Tibial artery (tissue), 4 donors: Measurements from ENCODE around the gene MGAT5B.

ENCODE experiments used
- DNase-seq, 2 donors: peaks; one replicate each; pipeline ENCODE4 v3.0.0-alpha.2; 2019
- H3K27ac ChIP-seq, 2 donors: fragments of 200-600 bp; sonication (generic) in 1 of 2; 1 replicate in 1 of 2; 2 replicates in 1 of 2; pipeline ENCODE4 v1.5.1; 2018 to 2019; ENCODE audit warnings: mild to moderate bottlenecking in 1 of 2
- H3K27me3 ChIP-seq, 2 donors: fragments of 200-600 bp; sonication (generic) in 1 of 2; one replicate each; pipeline versions ENCODE4 v1.5.1 to v1.6.0; 2016 to 2019
- H3K36me3 ChIP-seq, 3 donors: fragments of 200-600 bp; sonication (generic) in 2 of 3; one replicate each; pipeline ENCODE4 v1.5.1; 2016 to 2019; ENCODE audit warnings: mild to moderate bottlenecking in 2 of 3
- H3K4me1 ChIP-seq, 4 donors: fragments of 200-600 bp; sonication (generic) in 2 of 4; 1 replicate in 3 of 4; 2 replicates in 1 of 4; pipeline ENCODE4 v1.5.1; 2016 to 2019
- H3K4me3 ChIP-seq, 2 donors: fragments of 200-600 bp; sonication (generic) in 1 of 2; 1 replicate in 1 of 2; 2 replicates in 1 of 2; pipeline ENCODE4 v1.5.1; 2018 to 2019; ENCODE audit warnings: mild to moderate bottlenecking in 2 of 2
- H3K9me3 ChIP-seq, 3 donors: fragments of 200-600 bp; sonication (generic) in 1 of 3; one replicate each; pipeline ENCODE4 v1.5.1; 2016 to 2019
- intact Hi-C: fragments of 100-400 bp; cut with DNase I; formaldehyde crosslinking; loops from one replicate; pipeline ENCODE4 v1.15.0; 2023; ENCODE audit warnings: low total_unique reads
- TF ChIP-seq, protein P1 (sequence below), 2 experiments: fragments of 200-600 bp in 1 of 2; fragments of 450-650 bp in 1 of 2; IDR thresholded peaks; one replicate each; pipeline ENCODE4 v1.5.1; 2017 to 2019; ENCODE audit warnings: antibody characterized with exemption in 2 of 2, mild to moderate bottlenecking in 1 of 2, moderate library complexity in 1 of 2

Gene MGAT5B

DNA sequence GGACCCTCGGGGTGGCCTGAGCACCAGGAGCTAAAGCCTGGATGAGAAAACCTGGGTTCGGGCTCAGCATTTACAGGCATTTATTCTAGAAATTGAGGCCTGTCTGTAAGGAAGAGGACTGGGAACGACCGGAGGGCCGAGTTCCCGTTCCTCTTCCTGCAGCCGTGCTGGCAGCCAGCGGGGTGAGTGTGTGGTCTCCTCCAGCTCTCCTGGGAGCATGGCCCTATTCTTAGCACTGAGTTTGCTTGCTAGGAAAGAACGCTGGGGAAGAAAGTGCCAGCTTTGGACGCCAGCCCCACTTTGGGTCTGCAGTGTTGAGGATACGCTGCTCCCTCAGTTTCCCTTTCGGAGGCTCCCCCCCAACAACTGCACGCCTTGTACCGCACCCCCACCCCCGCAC, 49.6 kb downstream of the MGAT5B start:
- no peaks in the 10 kb centered on the region for H3K36me3 ChIP-seq
- H3K4me1 ChIP-seq = peaks cover 0 to 29% (median 27%) of the 10 kb centered on the region in 4 donors
- TF ChIP-seq, protein P1, sequence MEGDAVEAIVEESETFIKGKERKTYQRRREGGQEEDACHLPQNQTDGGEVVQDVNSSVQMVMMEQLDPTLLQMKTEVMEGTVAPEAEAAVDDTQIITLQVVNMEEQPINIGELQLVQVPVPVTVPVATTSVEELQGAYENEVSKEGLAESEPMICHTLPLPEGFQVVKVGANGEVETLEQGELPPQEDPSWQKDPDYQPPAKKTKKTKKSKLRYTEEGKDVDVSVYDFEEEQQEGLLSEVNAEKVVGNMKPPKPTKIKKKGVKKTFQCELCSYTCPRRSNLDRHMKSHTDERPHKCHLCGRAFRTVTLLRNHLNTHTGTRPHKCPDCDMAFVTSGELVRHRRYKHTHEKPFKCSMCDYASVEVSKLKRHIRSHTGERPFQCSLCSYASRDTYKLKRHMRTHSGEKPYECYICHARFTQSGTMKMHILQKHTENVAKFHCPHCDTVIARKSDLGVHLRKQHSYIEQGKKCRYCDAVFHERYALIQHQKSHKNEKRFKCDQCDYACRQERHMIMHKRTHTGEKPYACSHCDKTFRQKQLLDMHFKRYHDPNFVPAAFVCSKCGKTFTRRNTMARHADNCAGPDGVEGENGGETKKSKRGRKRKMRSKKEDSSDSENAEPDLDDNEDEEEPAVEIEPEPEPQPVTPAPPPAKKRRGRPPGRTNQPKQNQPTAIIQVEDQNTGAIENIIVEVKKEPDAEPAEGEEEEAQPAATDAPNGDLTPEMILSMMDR (IDR thresholded peaks at IDR 0.05) = no peak
- no peak for DNase-seq
- peak overlapping the region in 1 of 2 donors; percentile 7 for H3K27ac ChIP-seq
- intact Hi-C loops = no loop called here
- no peaks in the 10 kb centered on the region for H3K9me3 ChIP-seq
- peaks cover 0 to 26% of the 10 kb centered on the region in 2 donors for H3K27me3 ChIP-seq
- no peak overlapping the region for H3K4me3 ChIP-seq

DNA sequence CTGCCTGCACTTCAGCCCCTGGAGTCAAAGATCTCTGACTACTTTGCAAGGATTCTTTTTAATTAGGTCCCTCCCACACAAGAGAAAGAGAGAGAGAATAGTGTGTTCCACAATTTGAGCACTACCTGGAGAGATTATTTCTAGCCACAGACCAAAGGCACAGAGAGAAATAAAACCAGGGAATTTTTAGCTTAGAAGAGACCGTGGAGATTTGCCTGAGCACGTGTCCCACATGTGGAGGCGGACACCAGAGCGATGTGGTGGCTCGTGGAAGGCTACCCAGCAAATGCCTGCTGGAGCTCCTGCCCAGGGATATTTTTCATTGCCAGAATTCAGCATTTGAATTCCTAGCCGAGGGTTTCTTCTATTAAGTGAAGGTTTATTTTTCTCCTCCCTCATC, 50.6 kb downstream of the MGAT5B start:
- H3K27me3 ChIP-seq = peaks cover 0 to 28% of the 10 kb centered on the region in 2 donors
- H3K4me3 ChIP-seq = no peak overlapping the region

DNA sequence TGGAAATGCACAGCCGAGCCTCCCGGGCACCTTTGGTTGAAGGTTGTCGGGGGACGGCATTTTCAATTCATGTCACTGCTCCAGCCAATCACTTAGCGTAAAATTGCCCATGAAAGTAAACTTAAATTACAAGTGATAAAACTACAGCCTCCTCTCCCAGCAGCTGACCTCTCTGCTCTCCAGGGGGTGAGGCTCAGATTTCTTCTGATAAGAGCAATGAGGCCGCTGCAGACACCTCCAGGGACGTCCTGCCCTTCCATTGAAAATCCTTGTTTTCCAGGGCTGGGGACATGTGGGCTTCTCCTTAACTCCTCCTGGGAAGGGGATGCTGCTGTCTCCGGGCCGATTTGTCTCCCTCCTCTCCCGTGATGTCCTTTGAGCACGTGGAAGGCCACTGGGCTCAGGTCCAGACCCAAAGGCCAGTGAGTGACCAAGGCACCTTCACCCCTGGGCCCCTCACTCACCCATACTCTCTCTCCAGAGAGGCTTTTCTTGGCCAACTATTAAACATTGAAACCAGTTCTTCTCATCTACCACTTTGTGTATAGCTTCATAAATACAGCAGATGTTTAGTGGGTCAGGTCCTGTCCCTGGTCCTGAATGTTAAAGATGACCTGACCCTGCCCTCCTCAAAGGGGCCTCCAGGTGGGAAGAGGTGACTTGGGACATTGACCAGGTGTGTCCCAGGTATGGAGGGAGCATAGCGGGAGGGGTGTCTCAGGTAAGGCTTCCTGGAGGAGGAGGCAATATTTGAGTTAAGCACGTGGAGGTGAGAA, 52.3 kb downstream of the MGAT5B start:
- H3K4me3 ChIP-seq = no peak overlapping the region
- H3K36me3 ChIP-seq = no peaks in the 10 kb centered on the region
- H3K27ac ChIP-seq = no peak overlapping the region
- no peaks in the 10 kb centered on the region for H3K9me3 ChIP-seq
- TF ChIP-seq, protein P1 (IDR thresholded peaks at IDR 0.05) = no peak
- intact Hi-C loops = no loop called here
- DNase-seq = no peak
- H3K4me1 ChIP-seq = peaks cover 0 to 32% (median 30%) of the 10 kb centered on the region in 4 donors
- peaks cover 0 to 40% of the 10 kb centered on the region in 2 donors for H3K27me3 ChIP-seq

More for the DNA sequence above, 50.6 kb downstream of the MGAT5B start:
- Histone ChIP-seq H3K4me1 (peaks cover 0 to 29% (median 27%) of the 10 kb centered on the region in 4 donors), H3K36me3 (no peaks in the 10 kb centered on the region), H3K9me3 (no peaks in the 10 kb centered on the region), H3K27ac (no peak overlapping the region)
- intact Hi-C loops = no loop called here
- TF ChIP-seq, protein P1 (IDR thresholded peaks at IDR 0.05) = no peak
- DNase-seq = no peak

DNA sequence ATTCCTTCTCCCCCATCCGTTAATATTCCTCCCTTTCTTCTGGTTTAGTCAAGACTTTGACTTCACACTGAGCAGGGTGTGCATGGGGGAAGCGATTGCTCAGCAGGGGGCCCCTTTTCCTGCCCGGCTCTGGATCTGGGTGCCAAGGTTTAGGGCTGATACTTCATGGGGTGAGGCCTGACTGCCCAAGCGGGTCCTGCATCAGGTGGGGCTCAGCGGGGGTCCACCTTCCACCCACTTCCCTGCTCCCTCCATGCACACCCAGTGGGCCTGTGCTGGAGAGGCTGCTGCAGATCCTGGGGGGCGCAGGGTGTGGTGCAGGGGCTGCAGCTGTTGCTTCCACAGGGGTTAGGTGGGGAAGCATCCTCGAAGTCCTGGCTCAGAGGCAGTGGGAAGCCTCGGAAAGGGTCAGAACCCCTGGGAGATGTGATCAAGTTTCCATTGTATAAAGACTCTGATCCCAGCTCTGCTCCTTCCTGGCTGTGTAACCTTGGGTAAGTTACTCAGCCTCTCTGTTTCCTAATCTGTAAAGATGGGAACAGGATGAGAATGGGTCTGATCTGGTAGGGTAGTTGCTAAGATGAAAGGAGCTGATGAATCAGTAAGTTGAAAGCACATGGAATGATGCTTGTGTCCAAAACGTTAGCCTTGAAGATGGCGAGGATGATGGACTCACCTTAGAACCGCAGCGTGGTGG, 53.3 kb downstream of the MGAT5B start:
- Histone ChIP-seq H3K27ac (no peak overlapping the region), H3K4me3 (no peak overlapping the region), H3K4me1 (peaks cover 0 to 35% (median 34%) of the 10 kb centered on the region in 4 donors), H3K27me3 (peaks cover 0 to 50% of the 10 kb centered on the region in 2 donors), H3K36me3 (no peaks in the 10 kb centered on the region), H3K9me3 (no peaks in the 10 kb centered on the region)
- no peak for DNase-seq
- TF ChIP-seq, protein P1 (IDR thresholded peaks at IDR 0.05) = no peak
- intact Hi-C loops = no loop called here

DNA sequence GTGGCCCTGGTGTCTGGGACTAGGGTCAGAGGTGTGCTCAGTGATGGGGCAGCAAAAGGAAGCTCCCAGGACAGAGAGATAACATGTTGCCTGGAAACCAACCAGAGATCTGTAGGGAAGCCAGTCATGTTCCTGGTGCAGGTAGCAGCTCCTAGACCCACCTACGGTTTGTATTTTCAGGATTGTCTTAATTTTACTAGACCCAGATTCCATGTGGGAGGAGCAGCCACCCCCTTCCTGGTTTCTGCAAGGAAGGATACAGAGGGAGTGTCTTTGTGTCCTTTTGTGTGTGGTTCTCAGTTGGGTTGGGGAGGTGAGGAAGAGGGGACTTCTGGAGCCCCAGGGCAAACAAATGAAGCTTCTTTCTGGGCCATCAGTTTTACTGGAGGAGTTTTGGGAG, 53.9 kb downstream of the MGAT5B start:
- Histone ChIP-seq H3K36me3 (no peaks in the 10 kb centered on the region), H3K27me3 (peaks cover 0 to 55% of the 10 kb centered on the region in 2 donors), H3K9me3 (no peaks in the 10 kb centered on the region), H3K4me1 (peaks cover 0 to 35% (median 34%) of the 10 kb centered on the region in 4 donors), H3K27ac (no peak overlapping the region), H3K4me3 (no peak overlapping the region)
- TF ChIP-seq, protein P1 (IDR thresholded peaks at IDR 0.05) = no peak
- no peak for DNase-seq
- intact Hi-C loops = no loop called here
